Common myeloid progenitor, CD34-positive (primary cell): ENCODE results near the gene SQOR.
A peak's percentile ranks its signal among the peaks of the same experiment; 100 is the strongest.

Experiments used
- CTCF ChIA-PET: fragments of 350-600 bp; sonication (Branson Sonifier 250); formaldehyde crosslinking; loops from one replicate; lab custom pipeline; 2021; ENCODE audit warnings: antibody characterized with exemption; lab: Charles Lee
- POLR2A ChIA-PET: fragments of 350-600 bp; sonication (Branson Sonifier 250); formaldehyde crosslinking; loops from one replicate; lab custom pipeline; 2021; ENCODE audit warnings: antibody characterized with exemption; lab: Charles Lee
- DNase-seq, 3 donors: peaks; one replicate each; pipeline versions ENCODE4 v3.0.0 to v3.0.0-alpha.2; 2013
- H3K27ac ChIP-seq, 2 experiments: 1 replicate in 1 of 2; 2 replicates in 1 of 2; pipeline ENCODE4 v1.7.0; 2013; ENCODE audit warnings: inconsistent platforms in 2 of 2, low read length in 2 of 2, mild to moderate bottlenecking in 2 of 2, low read depth in 1 of 2, moderate library complexity in 1 of 2; ENCODE audit not compliant: severe bottlenecking in 2 of 2, insufficient read depth in 1 of 2, poor library complexity in 1 of 2
- H3K27me3 ChIP-seq, 5 experiments: replicated peaks in 2 of 5; 1 replicate in 3 of 5; 2 replicates in 2 of 5; pipeline versions ENCODE4 v1.6.1 to v1.7.0; 2013; ENCODE audit warnings: low read length in 4 of 5, mild to moderate bottlenecking in 2 of 5, moderate library complexity in 2 of 5, inconsistent platforms in 1 of 5; ENCODE audit not compliant: insufficient read depth in 5 of 5, control insufficient read depth in 4 of 5
- H3K36me3 ChIP-seq, 4 experiments: 1 replicate in 2 of 4; 2 replicates in 2 of 4; pipeline versions ENCODE4 v1.6.1 to v1.7.0; 2013; ENCODE audit warnings: low read length in 3 of 4, control low read depth in 1 of 4, mild to moderate bottlenecking in 1 of 4; ENCODE audit not compliant: control insufficient read depth in 4 of 4, insufficient read depth in 4 of 4
- H3K4me1 ChIP-seq, 4 experiments: 1 replicate in 3 of 4; 2 replicates in 1 of 4; pipeline versions ENCODE4 v1.6.1 to v1.7.1; 2013; ENCODE audit warnings: low read length in 3 of 4, mild to moderate bottlenecking in 3 of 4, control low read depth in 1 of 4, inconsistent platforms in 1 of 4, moderate library complexity in 1 of 4; ENCODE audit not compliant: control insufficient read depth in 4 of 4, insufficient read depth in 4 of 4; ENCODE audit errors: control extremely low read depth in 1 of 4
- H3K4me3 ChIP-seq, 7 experiments: 1 replicate in 4 of 7; 2 replicates in 3 of 7; pipeline versions ENCODE4 v1.5.1 to v1.7.0; 2013; ENCODE audit warnings: mild to moderate bottlenecking in 7 of 7, low read length in 6 of 7, moderate library complexity in 6 of 7, inconsistent platforms in 2 of 7, low read depth in 2 of 7, control low read depth in 1 of 7; ENCODE audit not compliant: insufficient read depth in 4 of 7, control insufficient read depth in 1 of 7; ENCODE audit errors: extremely low read depth in 1 of 7
- H3K9me3 ChIP-seq, 5 experiments: 1 replicate in 4 of 5; 2 replicates in 1 of 5; pipeline versions ENCODE4 v1.6.1 to v1.7.1; 2013; ENCODE audit warnings: low read length in 4 of 5, mild to moderate bottlenecking in 2 of 5, inconsistent platforms in 1 of 5, low read depth in 1 of 5, moderate library complexity in 1 of 5; ENCODE audit not compliant: control insufficient read depth in 4 of 5, insufficient read depth in 2 of 5; ENCODE audit errors: control extremely low read depth in 1 of 5
- WGBS: methylation state at CpG from one replicate; pipeline ENCODE4 v1.1.5; 2013; ENCODE audit not compliant: insufficient coverage; 5-methylcytosine and 5-hydroxymethylcytosine counted together

SQOR gene

DNA sequence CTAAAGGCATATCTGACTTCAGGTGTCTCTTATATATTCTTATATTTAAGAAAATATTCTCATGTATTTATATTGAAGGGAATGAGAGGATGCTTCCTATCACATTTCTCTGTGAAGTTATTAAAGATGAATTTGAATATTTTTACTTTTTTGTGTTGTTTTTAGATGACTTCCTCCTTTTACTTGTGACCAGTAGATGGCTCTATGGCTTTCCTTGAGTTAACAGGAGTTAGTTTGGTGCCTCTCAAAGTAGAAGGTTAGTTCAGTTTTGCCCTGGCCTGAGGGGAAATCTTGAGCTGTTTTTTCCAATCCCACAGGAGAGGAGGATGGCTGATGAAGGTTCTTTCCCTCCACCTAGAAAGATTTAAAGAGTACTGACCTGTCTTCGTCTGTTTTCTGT is 80.7 kb downstream of the SQOR start:
- Histone ChIP-seq H3K27me3 (peaks cover 0 to 17% (median 3%) of the 10 kb centered on the region in 5 experiments), H3K36me3 (no peaks in the 10 kb centered on the region), H3K9me3 (no peaks in the 10 kb centered on the region), H3K4me1 (no peaks in the 10 kb centered on the region), H3K4me3 (no peak overlapping the region), H3K27ac (no peak overlapping the region)
- ChIA-PET CTCF (interaction anchor here (0.7 to 1.7 kb wide), 4 partner anchors 10 to 15 kb away, joined by 3 to 10 read pairs (median 4); no protein-coding TSS in a partner anchor), POLR2A (no interaction called here)
- no CpG with 5 or more reads among the region's 1 CpG for WGBS
- DNase-seq = peak in 2 of 3 donors; percentile 31 to 40

GRCh38 chr15:45719490-45719889 is 84.7 kb downstream of the SQOR start:
- no peaks in the 10 kb centered on the region for H3K36me3 ChIP-seq
- DNase-seq = no peak
- H3K27ac ChIP-seq = no peak overlapping the region
- H3K27me3 ChIP-seq = peaks cover 0 to 22% (median 10%) of the 10 kb centered on the region in 5 experiments
- POLR2A ChIA-PET = no interaction called here
- H3K9me3 ChIP-seq = peaks cover 0 to 4% (median 0%) of the 10 kb centered on the region in 5 experiments
- CTCF ChIA-PET = interaction anchor here (1.8 kb wide), 1 partner anchor 14 kb away, joined by 5 read pairs; no protein-coding TSS in a partner anchor
- no peaks in the 10 kb centered on the region for H3K4me1 ChIP-seq
- WGBS = 82% methylated on average over 2 of the region's 4 CpGs
- H3K4me3 ChIP-seq = no peak overlapping the region

DNA sequence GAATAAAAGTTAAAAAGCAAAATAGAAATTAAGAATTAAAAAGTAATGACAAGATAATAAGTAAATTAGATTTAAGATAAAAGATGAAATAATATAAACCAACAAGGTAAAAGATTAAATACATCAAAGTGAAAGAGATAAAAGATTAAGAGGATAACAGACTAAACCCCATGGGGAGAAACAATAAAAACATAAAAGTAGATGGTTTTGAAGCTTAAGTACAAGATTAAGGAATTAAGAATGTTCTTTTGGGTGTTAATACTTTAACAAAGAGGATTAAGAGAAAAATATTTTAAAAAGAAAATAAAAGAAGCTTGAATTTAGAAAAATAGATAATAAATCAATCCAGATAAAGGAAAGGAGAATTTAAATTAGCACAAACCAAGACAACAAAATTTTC is 85.4 kb downstream of the SQOR start:
- H3K36me3 ChIP-seq = no peaks in the 10 kb centered on the region
- peaks cover 0 to 4% (median 0%) of the 10 kb centered on the region in 5 experiments for H3K9me3 ChIP-seq
- H3K27ac ChIP-seq = no peak overlapping the region
- peaks cover 0 to 22% (median 10%) of the 10 kb centered on the region in 5 experiments for H3K27me3 ChIP-seq
- DNase-seq = no peak
- ChIA-PET CTCF (interaction anchor here (1.1 to 1.8 kb wide), 2 partner anchors 13 to 15 kb away, joined by 3 to 5 read pairs; no protein-coding TSS in a partner anchor), POLR2A (no interaction called here)
- no peak overlapping the region for H3K4me3 ChIP-seq
- H3K4me1 ChIP-seq = no peaks in the 10 kb centered on the region

DNA sequence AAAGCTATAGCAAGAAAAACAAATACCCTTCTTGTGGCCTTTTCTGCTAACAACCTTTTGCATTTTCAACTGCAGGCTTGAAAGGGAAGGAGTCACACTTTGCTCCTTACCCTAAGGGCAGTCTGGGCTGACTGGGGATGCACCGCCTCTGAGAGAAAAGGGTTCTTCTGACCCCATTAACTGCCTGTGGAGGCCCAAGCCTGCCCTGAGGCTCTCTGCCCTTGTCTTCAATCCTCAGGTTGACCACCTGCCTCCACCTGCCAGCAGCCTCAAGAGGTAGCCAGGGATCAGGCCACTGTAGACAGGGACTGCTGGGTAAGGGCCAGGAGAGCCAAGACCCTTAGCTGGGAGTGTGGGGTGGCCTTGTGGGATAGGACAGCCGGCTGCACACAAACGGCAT is 93.8 kb downstream of the SQOR start:
- WGBS = 94% methylated on average over 3 of the region's 3 CpGs
- CTCF ChIA-PET = no interaction called here
- Histone ChIP-seq H3K27me3 (peaks cover 1 to 18% (median 13%) of the 10 kb centered on the region in 5 experiments), H3K9me3 (peaks cover 0 to 4% (median 0%) of the 10 kb centered on the region in 5 experiments), H3K36me3 (no peaks in the 10 kb centered on the region), H3K27ac (no peak overlapping the region), H3K4me1 (no peaks in the 10 kb centered on the region), H3K4me3 (no peak overlapping the region)
- POLR2A ChIA-PET = no interaction called here
- no peak for DNase-seq

DNA sequence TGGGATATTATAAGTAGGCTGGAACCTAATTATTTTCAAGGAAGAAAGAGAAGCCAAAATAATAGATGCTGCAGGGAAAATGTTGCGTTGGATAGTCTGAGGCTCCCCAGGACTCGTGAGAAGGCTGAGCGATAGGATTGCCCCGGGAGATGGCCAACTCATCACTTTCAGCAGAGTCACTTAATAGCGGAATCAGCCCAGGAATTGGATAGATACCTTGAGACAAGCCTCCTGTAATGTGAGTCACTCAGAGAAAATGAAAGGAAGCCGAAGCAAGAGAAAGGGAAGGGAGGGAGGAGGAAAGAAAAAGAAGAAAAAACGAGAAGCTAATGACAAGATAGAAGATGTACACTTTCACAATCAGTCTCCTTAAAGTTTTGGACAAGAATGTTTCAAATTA is 94.3 kb downstream of the SQOR start:
- no peak overlapping the region for H3K4me3 ChIP-seq
- peaks cover 2 to 17% (median 11%) of the 10 kb centered on the region in 5 experiments for H3K27me3 ChIP-seq
- no peaks in the 10 kb centered on the region for H3K4me1 ChIP-seq
- ChIA-PET POLR2A (no interaction called here), CTCF (no interaction called here)
- DNase-seq = no peak
- WGBS = 98% methylated on average over 6 of the region's 7 CpGs
- peaks cover 0 to 3% (median 0%) of the 10 kb centered on the region in 5 experiments for H3K9me3 ChIP-seq
- H3K36me3 ChIP-seq = no peaks in the 10 kb centered on the region
- no peak overlapping the region for H3K27ac ChIP-seq

DNA sequence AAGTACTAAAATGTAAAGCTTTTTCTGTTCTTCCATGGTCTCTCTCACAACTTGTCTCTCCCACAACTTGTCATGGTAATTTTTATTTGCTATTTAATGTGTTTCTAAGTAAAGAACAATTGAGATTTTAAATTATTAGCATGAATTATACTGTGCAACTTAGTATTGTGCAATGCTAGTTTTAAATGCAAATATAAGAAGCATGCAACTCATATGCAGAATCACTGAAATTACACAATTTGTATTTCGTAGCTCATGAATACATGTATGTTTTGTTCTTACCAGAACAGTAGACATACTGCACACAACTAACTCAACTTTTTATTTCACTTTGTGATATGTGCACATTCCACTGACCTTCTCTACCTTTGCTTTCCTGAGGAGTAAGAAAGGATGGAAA is 96.5 kb downstream of the SQOR start:
- CTCF ChIA-PET = no interaction called here
- WGBS = no CpG with 5 or more reads among the region's 1 CpG
- no peaks in the 10 kb centered on the region for H3K9me3 ChIP-seq
- H3K27me3 ChIP-seq = peaks cover 3 to 16% (median 10%) of the 10 kb centered on the region in 5 experiments
- POLR2A ChIA-PET = no interaction called here
- DNase-seq = no peak
- no peaks in the 10 kb centered on the region for H3K4me1 ChIP-seq
- no peak overlapping the region for H3K4me3 ChIP-seq
- no peaks in the 10 kb centered on the region for H3K36me3 ChIP-seq
- no peak overlapping the region for H3K27ac ChIP-seq

DNA sequence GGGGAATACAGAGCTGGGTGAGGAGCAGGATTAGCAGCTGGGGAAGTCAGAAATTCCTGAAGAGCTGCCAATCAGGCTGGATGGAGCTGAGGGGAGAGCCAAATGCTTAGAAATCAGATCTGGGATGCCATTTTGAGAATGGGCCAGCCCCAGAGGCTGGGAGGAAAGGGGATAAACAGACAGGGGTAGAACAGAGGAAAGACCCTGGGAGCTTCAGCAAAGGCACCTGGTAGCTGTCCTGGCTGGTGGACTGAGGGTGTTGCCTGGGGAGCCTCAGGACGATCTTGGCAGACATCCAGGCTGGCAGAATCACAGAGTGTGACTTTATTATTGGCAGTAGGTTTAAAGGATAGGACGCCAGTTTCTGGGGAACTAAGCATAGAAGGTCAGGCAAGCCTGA is 97.8 kb downstream of the SQOR start:
- Histone ChIP-seq H3K4me3 (no peak overlapping the region), H3K27me3 (peaks cover 3 to 15% (median 10%) of the 10 kb centered on the region in 5 experiments), H3K4me1 (no peaks in the 10 kb centered on the region), H3K9me3 (no peaks in the 10 kb centered on the region), H3K36me3 (no peaks in the 10 kb centered on the region), H3K27ac (no peak overlapping the region)
- CTCF ChIA-PET = interaction anchor here (1.0 kb wide), 1 partner anchor 12 kb away, joined by 3 read pairs; no protein-coding TSS in a partner anchor
- WGBS = 78% methylated on average over 2 of the region's 2 CpGs
- DNase-seq = no peak
- POLR2A ChIA-PET = no interaction called here
